NB4 (cell line): ENCODE results near the gene ARR3.

ENCODE experiments used
- MYC ChIP-seq: IDR thresholded peaks from 2 replicates; pipeline ENCODE4 v1.6.1; 2011; ENCODE audit warnings: low read depth, low read length
- POLR2A ChIP-seq: IDR thresholded peaks from 2 replicates; pipeline ENCODE4 v1.6.1; 2011; ENCODE audit warnings: mild to moderate bottlenecking; ENCODE audit not compliant: insufficient read length; ENCODE audit errors: extremely low read depth
- TF ChIP-seq, protein P1 (sequence below): IDR thresholded peaks from one replicate; pipeline ENCODE4 v1.5.1; 2012; ENCODE audit warnings: low read depth, low read length

DNA sequence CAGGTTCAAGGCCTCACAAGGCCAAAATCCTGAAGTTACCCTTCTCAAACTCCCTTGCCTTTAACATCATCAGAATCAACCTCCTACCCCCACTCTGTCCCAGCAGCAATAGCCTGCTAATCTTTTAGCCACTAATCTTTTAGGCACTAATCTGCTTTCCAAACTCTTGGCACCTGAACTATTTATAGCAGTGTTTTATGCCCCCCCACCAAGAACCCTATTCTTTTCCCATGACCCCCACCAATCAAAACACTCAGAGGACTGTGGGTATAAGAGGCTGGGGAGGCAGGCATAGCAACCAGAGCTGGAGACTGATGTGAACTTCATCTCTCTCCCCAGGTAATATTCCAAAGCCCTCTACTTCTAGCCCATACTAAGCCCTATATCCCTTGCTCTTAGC is at the start of gene ARR3:
- no peak for TF ChIP-seq POLR2A
- TF ChIP-seq, protein P1, sequence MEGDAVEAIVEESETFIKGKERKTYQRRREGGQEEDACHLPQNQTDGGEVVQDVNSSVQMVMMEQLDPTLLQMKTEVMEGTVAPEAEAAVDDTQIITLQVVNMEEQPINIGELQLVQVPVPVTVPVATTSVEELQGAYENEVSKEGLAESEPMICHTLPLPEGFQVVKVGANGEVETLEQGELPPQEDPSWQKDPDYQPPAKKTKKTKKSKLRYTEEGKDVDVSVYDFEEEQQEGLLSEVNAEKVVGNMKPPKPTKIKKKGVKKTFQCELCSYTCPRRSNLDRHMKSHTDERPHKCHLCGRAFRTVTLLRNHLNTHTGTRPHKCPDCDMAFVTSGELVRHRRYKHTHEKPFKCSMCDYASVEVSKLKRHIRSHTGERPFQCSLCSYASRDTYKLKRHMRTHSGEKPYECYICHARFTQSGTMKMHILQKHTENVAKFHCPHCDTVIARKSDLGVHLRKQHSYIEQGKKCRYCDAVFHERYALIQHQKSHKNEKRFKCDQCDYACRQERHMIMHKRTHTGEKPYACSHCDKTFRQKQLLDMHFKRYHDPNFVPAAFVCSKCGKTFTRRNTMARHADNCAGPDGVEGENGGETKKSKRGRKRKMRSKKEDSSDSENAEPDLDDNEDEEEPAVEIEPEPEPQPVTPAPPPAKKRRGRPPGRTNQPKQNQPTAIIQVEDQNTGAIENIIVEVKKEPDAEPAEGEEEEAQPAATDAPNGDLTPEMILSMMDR, result no peak
- TF ChIP-seq MYC, result no peak
